BJ (cell line): ENCODE measurements around the gene CKLF. TPM values are rescaled to one million over a fixed set of nuclear protein-coding genes. Genes with fewer than 3 reads are reported as not detected.

Experiments
- CTCF ChIA-PET: fragments of 350-600 bp; formaldehyde crosslinking; extraction: SDS; loops from one replicate; lab custom pipeline; 2021; ENCODE audit warnings: antibody characterized with exemption, inconsistent platforms; lab: Yijun Ruan, JAX
- POLR2A ChIA-PET: fragments of 300-600 bp; sonication (Branson Sonifier 250); formaldehyde crosslinking; extraction: SDS; loops from one replicate; lab custom pipeline; 2021; ENCODE audit warnings: antibody characterized with exemption; lab: Charles Lee
- DNase-seq: peaks from one replicate; pipeline ENCODE4 v3.0.0-alpha.2; 2011; ENCODE audit warnings: low read depth
- H3K27me3 ChIP-seq: 2 replicates; pipeline ENCODE4 v1.6.0; 2011; ENCODE audit warnings: low read length; ENCODE audit not compliant: control insufficient read depth, insufficient read depth
- H3K36me3 ChIP-seq: 2 replicates; pipeline ENCODE4 v1.5.1; 2011; ENCODE audit warnings: low read length; ENCODE audit not compliant: control insufficient read depth, insufficient read depth
- H3K4me3 ChIP-seq: 2 replicates; pipeline ENCODE4 v1.5.1; 2011; ENCODE audit warnings: low read depth, mild to moderate bottlenecking, control low read depth, low read length
- polyA plus RNA-seq: library from polyadenylated mRNA; depleted of rRNA; stranded (reverse); fragments of >200 nt; gene quantifications from 2 replicates; pipeline ENCODE4 v1.2.3, GENCODE V29; 2011
- TF ChIP-seq, protein P1 (sequence below): IDR thresholded peaks from 2 replicates; pipeline ENCODE4 v1.5.1; 2011; ENCODE audit warnings: low read depth, mild to moderate bottlenecking, control low read depth, inconsistent platforms, low read length, moderate library complexity; ENCODE audit not compliant: insufficient read depth

Gene CKLF
- polyA plus RNA-seq, 1 experiment = 60.8 TPM

GRCh38 chr16:66549284-66550131 lies 2.9 kb upstream of the CKLF start, which contains the start of gene TK2:
Gene TK2, minus strand, starts transcription at chr16:66550122. Its CDS starts 61 bp downstream, at chr16:66550061.
- POLR2A ChIA-PET = no interaction called here
- no peak for DNase-seq

GRCh38 chr16:66551348-66551759 lies 1.0 kb upstream of the CKLF start:
- DNase-seq = no peak

More at GRCh38 chr16:66549284-66550131, 2.9 kb upstream of the CKLF start, which contains the start of gene TK2:
- H3K4me3 ChIP-seq = peak within 1 kb of the TSS; percentile 59
- TF ChIP-seq, protein P1, sequence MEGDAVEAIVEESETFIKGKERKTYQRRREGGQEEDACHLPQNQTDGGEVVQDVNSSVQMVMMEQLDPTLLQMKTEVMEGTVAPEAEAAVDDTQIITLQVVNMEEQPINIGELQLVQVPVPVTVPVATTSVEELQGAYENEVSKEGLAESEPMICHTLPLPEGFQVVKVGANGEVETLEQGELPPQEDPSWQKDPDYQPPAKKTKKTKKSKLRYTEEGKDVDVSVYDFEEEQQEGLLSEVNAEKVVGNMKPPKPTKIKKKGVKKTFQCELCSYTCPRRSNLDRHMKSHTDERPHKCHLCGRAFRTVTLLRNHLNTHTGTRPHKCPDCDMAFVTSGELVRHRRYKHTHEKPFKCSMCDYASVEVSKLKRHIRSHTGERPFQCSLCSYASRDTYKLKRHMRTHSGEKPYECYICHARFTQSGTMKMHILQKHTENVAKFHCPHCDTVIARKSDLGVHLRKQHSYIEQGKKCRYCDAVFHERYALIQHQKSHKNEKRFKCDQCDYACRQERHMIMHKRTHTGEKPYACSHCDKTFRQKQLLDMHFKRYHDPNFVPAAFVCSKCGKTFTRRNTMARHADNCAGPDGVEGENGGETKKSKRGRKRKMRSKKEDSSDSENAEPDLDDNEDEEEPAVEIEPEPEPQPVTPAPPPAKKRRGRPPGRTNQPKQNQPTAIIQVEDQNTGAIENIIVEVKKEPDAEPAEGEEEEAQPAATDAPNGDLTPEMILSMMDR = 0 out of 2 replicates have a peak, but pooled peaks have one; percentile 25
- CTCF ChIA-PET = interaction anchor here (1.1 to 1.8 kb wide), 3 partner anchors 10 to 31 kb away, joined by 3 to 4 read pairs (median 4); no protein-coding TSS in a partner anchor
- H3K36me3 ChIP-seq = peaks cover 1% of the 10 kb centered on the region; the same call in 1 of the 2 replicates
- no peaks in the 10 kb centered on the region for H3K27me3 ChIP-seq

DNA sequence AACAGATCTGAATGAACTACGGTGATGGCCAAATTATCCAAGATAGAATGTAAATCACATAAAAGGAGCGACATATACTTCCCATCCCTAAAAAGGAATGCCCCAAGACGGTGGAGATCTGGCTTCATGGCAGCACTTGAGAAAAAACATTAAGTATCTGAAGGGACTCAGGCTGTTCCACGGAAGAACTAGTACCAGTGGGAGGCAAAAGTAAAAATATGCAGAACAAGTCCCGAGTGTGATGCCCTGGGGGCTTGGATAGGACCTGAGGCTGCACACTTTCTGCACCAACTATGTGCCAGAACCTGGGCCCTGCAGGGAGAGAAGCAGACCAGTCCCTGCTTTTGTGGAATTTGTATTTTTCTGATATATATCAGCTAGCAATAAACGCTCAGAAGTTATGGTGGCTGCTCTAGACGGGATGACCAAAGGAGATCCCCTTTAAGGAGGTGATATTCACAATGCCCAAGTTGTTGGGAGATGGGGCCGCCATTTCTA lies 539 bp upstream of the CKLF start:
- Histone ChIP-seq H3K4me3 (peak overlapping the region; percentile 60), H3K36me3 (no peaks in the 10 kb centered on the region; the same call in 1 of the 2 replicates), H3K27me3 (no peaks in the 10 kb centered on the region)
- CTCF ChIA-PET = interaction anchor here (0.7 to 4.1 kb wide), 9 partner anchors 8 to 146 kb away, joined by 3 to 13 read pairs (median 3); partner anchors contain the start of genes CMTM1 and CMTM3
- TF ChIP-seq, protein P1 = no peak
- no peak for DNase-seq
- POLR2A ChIA-PET = interaction anchor here (0.5 to 0.6 kb wide), 2 partner anchors 13 to 146 kb away, joined by 3 to 6 read pairs; no protein-coding TSS in a partner anchor

More at GRCh38 chr16:66551348-66551759, 1.0 kb upstream of the CKLF start:
- no peaks in the 10 kb centered on the region for H3K27me3 ChIP-seq
- ChIA-PET CTCF (interaction anchor here (0.7 to 1.7 kb wide), 7 partner anchors 8 to 187 kb away, joined by 3 to 4 read pairs (median 3); partner anchors contain the start of gene CMTM3), POLR2A (interaction anchor here (0.6 kb wide), 1 partner anchor 527 kb away, joined by 7 read pairs; no protein-coding TSS in a partner anchor)
- TF ChIP-seq, protein P1 = peak; percentile 33; the same call in 1 of the 2 replicates
- no peaks in the 10 kb centered on the region; the same call in 1 of the 2 replicates for H3K36me3 ChIP-seq
- no peak overlapping the region for H3K4me3 ChIP-seq

GRCh38 chr16:66553223-66553622 lies 847 bp downstream of the CKLF start:
- ChIA-PET CTCF (interaction anchor here (0.9 to 4.1 kb wide), 2 partner anchors 12 to 55 kb away, joined by 3 to 13 read pairs; partner anchors contain the start of gene CMTM1), POLR2A (no interaction called here)
- H3K36me3 ChIP-seq = no peaks in the 10 kb centered on the region; the same call in none of the 2 replicates
- H3K4me3 ChIP-seq = peak overlapping the region; percentile 60
- no peak for DNase-seq
- H3K27me3 ChIP-seq = no peaks in the 10 kb centered on the region
- TF ChIP-seq, protein P1 = no peak

- Histone ChIP-seq H3K4me3 (no peak overlapping the region), H3K27me3 (no peaks in the 10 kb centered on the region), H3K36me3 (no peaks in the 10 kb centered on the region; the same call in none of the 2 replicates)
- TF ChIP-seq, protein P1 = no peak
- ChIA-PET POLR2A (no interaction called here), CTCF (interaction anchor here (0.9 to 4.1 kb wide), 3 partner anchors 11 to 54 kb away, joined by 3 to 13 read pairs (median 3); partner anchors contain the start of gene CMTM1)
- no peak for DNase-seq
Measured at GRCh38 chr16:66554021-66554420, 1.6 kb downstream of the CKLF start.
